Camera-type eye (tissue), 1 donor: ENCODE data around the gene POTEI. TPM values are rescaled to one million over a fixed set of nuclear protein-coding genes. Genes with fewer than 3 reads are reported as not detected.

ENCODE experiments used
- total RNA-seq: library from RNA; depleted of rRNA; stranded (reverse); fragments of >200 nt; gene quantifications from one replicate; pipeline ENCODE4 v1.2.3, GENCODE V29; 2014

POTEI gene
- 0.22 TPM for total RNA-seq

DNA sequence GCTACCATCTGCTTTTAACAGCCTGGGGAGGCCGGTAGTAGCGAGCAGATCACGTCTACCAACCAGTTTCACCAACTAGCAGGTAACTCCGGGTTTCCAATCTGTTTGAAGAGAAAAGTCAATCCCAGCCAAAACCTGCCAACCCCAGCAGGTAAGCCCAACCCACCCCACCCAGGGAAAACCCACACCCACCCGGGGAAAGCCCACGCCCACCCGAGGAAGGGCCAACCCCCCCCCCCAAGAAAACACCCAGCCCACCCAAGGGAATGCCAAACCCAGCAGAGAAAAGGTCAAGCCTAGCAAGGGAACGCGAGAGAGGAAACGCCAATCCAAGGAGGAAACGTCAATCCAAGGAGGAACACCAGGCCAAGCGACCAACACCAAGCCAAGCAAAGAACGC, at the start of gene POTEI:
Gene POTEI (minus strand): TSS at position 101 of the 400 bp plus-strand sequence. CDS start 93 bp downstream, at position 8.

DNA sequence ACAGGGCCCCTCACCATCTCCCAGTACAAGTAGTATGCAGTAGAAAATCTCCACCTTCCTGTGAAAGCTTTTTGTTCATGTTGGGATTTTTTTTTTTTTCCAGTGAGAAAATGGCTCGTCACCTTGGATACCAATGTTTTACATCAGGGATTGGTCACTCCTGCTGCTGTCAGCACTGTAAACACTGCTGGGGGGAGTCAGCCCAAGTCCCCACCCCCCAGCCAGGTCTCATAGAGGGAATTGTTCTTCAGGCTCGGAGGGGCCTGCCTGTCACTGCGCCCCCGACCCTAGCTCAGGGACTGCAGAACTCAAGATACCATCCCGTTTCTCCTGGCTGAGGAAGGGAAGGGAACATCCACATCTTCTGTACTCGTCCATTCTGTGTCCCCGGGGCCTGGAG, 11.9 kb upstream of the POTEI start, which contains the start of gene CFC1B:
Gene CFC1B (plus strand): TSS at position 231 of the 400 bp plus-strand sequence. CDS start 263 bp downstream, outside the sequence.

Other genes with a start within 250 kb of the POTEI start
- gene IMP4, start 166.4 kb downstream of the POTEI start, total RNA-seq = 53.5 TPM
- 30.5 TPM for gene PTPN18, start 153.3 kb downstream of the POTEI start, total RNA-seq
- 0.33 TPM for gene CFC1B, start 11.9 kb upstream of the POTEI start, total RNA-seq
- gene CFC1, start 90.2 kb upstream of the POTEI start, total RNA-seq = 0.55 TPM
- 0.71 TPM for gene POTEJ, start 102.1 kb upstream of the POTEI start, total RNA-seq
- not detected for gene GPR148, start 219.7 kb upstream of the POTEI start, total RNA-seq
- 11.8 TPM for gene AMER3, start 246.2 kb upstream of the POTEI start, total RNA-seq